ENCODE measurements around the gene UBE2D2.

UBE2D2 gene

GRCh38 chr5:139649082-139649991 lies 88.2 kb downstream of the UBE2D2 start:
- no peak for DNase-seq

- DNase-seq = no peak
Observed at GRCh38 chr5:139650031-139650688, 89.0 kb downstream of the UBE2D2 start.

- no peak for DNase-seq
Observed at GRCh38 chr5:139650689-139651042, 89.5 kb downstream of the UBE2D2 start.

- no peak for DNase-seq
Observed at GRCh38 chr5:139651043-139651834, 90.1 kb downstream of the UBE2D2 start.

- peak; percentile 34 for DNase-seq
Observed at GRCh38 chr5:139651853-139652787, 91.0 kb downstream of the UBE2D2 start.

- no peak for DNase-seq
Observed at GRCh38 chr5:139652788-139653241, 91.7 kb downstream of the UBE2D2 start.

- no peak for DNase-seq
Observed at GRCh38 chr5:139653616-139654015, 92.5 kb downstream of the UBE2D2 start.

GRCh38 chr5:139654464-139654863 lies 93.3 kb downstream of the UBE2D2 start:
- DNase-seq = no peak

- DNase-seq = no peak
Observed at GRCh38 chr5:139654871-139655491, 93.8 kb downstream of the UBE2D2 start.

GRCh38 chr5:139655727-139656271 lies 94.7 kb downstream of the UBE2D2 start:
- no peak for DNase-seq

GRCh38 chr5:139657363-139658321 lies 96.5 kb downstream of the UBE2D2 start:
- DNase-seq = no peak

- DNase-seq = no peak
Observed at GRCh38 chr5:139658501-139658927, 97.4 kb downstream of the UBE2D2 start.

- DNase-seq = no peak
Observed at GRCh38 chr5:139658928-139659667, 98.0 kb downstream of the UBE2D2 start.

GRCh38 chr5:139659695-139660101 lies 98.6 kb downstream of the UBE2D2 start:
- no peak for DNase-seq

- no peak for DNase-seq
Observed at GRCh38 chr5:139660105-139660922, 99.2 kb downstream of the UBE2D2 start.

GRCh38 chr5:139660923-139661814 lies 100.0 kb downstream of the UBE2D2 start:
- DNase-seq = no peak

- no peak for DNase-seq
Observed at GRCh38 chr5:139662617-139663016, 101.5 kb downstream of the UBE2D2 start.

All from T-helper 9 cell (primary cell).